NOMO-1 treated with dmso at 0.1 percent for 144 hours (cell line): ENCODE measurements around the gene RHBDD1.
"Not testable (repeated sequence)": the region's sequence is repeated elsewhere in the genome, so short reads cannot be mapped to it uniquely, and the experiment has no call there.

Experiments used
- DNase-seq: peaks from one replicate; lab custom pipeline; 2025; ENCODE audit not compliant: unreplicated experiment; lab: John Stamatoyannopoulos, UW

The RHBDD1 gene

DNA sequence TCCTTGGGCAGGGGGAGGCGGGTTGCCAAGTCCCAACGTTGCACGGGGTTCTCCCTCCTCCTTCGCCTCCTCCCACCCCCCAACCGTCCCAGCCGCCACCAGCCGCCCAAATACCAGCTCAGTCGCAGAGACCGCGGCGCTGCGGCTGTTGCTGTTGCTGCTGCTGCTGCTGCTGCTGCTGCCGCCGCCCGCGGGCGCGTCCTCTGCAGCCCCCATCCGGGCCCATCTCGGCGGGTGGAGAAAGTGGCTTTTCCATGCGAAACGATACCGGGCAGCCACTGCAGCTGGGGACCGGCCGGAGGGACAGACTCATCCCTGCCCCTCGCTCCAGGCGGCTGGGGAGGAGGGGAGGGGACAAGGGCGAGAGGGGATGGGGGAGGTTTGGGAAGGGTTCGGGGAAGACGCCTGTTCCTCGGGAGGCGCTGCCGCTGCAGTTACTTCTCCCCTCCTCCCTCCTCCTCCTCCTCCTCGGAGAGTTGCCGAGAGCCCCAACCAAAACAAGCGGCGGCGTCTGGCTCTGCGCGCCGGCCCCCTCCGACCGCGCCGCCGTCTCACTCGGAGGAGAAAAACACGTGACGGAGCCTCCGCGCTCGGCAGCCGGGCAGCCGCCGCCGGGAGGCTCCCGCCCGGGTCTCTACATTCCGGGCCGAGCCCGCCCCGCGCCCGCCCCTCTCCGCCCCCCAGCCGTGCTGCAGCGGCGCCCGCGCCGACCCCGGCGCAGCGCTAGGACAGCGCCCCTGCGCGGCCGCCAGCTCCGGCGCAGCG, 36.5 kb upstream of the RHBDD1 start, which contains the start of gene IRS1:
IRS1 (minus strand) TSS at position 610 of the 765 bp plus-strand sequence. CDS start 1,082 bp downstream, outside the sequence.
- peak; percentile 24 for DNase-seq

DNA sequence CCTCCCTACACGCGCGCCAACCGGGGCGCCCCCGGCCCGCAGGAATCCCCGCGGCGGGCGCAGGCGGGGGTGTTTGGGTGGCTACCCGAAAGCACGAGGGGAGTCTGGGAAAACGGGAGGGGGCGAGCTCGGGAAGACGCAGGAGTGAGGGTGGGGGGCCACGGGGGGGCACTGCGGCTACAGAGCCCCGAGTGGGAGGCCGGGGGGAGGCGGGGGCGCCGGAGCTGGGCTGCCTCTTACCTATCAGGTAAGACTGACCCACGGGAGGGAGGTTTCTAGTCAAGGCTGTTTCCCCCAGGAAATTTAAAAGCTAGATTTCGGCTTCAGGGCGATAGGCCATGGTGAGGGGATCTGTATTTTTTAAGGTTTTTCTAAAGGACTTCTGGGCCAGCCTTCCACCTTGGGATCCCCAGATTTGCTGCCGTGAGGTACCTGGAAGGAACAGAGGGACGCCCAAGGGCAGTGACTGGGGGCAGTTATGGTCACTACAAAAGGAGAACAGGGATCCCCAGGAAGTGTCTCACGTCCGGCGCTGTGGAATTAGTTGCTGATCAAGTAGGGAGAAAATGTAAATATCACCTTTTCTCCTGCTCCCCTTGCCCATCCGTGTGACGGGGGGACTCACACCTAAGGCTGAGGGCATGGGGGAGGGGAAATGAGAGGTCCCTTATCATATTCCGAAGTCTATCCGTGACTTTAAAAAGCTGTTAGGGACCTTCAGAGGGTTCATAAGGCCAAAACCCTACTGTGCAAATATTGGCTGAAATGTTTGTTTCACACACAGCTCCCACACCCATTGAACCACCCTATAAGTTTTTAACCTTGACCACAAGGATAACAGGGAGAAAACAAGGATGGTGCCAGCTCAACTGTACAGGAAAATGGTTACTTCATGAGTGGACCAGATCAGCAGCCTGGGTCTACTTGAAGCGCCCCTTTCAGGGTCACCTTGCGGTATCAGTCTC, 35.6 kb upstream of the RHBDD1 start:
- no peak for DNase-seq

DNA sequence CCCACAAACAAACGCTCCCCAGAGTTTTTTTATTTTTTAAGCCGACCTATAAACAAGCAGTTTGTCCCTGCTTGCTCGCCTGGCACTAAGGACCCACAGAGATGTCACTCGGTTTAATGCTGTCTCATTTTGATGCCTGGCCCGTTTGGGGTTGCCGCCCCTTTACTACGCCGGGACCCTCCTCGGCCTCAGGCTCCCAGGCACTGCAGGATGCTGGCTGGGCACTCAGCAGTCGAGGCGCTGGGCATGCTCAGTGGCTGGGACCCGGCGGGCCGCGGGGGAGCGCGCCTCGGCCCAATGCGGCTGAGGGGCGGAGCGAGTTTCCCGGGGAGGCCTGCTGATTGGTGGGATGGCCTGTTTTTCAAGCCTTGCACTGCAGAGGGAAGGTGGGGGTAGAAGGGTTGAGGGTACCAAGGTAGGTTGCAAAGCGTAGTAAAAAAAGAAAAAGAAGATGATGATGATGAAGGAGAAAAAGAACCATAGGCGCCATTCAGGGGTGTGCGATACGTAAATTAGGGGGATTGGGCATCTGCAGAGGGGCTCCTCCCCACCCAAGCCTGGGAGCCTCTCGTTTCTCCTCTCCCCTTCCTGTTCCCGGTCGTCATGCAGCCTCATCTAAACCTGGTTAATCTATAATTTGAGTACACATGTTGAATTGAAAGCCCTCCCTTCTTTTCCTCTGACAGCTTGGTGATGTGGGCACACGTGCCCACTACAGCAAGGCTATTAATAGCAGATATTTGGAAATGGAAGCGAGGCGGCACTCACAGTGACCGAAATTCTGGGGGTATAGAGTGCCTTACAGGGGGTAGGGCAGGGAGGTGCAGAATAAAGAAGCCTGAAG, 34.7 kb upstream of the RHBDD1 start:
- DNase-seq: no peak

DNA sequence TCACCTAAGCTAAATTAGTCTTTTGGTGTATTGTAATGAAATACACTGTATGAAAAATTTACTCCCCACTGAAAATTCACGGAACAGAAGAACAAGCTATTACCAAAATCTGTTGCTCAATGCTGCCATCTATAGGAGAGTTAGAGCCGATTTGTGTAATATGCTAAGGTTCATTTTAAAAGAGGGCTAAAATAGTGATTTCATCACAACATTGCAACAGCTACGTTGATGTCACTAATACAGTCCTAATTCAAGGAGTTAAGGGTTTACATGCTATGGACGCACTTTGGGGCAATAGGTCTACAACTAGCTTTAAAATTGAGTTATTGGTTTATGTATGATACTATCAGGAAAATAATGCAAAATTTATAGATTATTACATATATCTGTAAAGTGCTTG, 33.3 kb upstream of the RHBDD1 start:
- DNase-seq: peak; percentile 43

- no peak for DNase-seq
Observed at GRCh38 chr2:226803410-226803809, 32.4 kb upstream of the RHBDD1 start.

DNA sequence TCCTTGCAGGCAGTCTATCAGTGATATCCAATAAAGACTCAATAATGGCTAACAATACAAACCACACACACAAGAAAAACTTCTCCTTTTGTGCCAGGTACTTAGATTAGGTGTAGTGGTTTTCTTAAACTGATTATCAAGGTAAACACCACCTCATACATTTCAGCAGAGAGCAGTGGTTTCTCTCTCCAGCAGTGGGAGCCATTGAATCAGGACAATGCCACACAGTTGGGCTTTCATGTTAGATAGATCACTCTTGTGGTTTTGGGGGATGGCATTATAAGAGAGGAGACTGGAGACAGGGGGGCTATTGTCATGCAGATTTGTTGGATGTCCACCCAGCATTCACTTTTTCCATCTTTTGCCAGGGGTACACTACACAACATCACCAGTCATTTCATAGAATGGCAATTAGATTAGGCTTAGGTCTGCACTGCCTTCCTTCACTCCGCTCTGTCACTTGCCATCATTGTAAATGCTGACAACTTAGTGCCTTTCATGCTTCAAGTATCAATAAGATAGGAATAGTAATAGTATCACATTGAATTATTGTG, 22.6 kb upstream of the RHBDD1 start:
- DNase-seq: no peak

DNA sequence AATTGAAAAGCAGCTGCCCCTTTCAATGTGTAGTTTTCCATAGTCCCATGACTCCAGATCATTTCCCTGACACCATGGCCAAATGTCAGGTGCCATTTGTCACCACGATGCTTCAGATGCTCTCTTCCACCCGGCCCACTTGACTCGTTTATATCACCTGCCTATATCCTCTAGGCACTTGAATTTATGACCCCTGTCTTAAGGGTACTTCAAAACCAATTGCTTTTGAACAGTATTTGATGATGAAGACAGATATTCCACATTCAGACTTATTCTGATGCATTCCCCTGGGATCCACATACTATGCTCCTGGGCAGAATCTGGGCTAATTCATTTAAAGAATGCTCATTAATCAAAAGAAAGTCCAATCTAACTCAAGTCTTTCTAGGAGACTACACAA, 16.9 kb upstream of the RHBDD1 start:
- DNase-seq: no peak

DNA sequence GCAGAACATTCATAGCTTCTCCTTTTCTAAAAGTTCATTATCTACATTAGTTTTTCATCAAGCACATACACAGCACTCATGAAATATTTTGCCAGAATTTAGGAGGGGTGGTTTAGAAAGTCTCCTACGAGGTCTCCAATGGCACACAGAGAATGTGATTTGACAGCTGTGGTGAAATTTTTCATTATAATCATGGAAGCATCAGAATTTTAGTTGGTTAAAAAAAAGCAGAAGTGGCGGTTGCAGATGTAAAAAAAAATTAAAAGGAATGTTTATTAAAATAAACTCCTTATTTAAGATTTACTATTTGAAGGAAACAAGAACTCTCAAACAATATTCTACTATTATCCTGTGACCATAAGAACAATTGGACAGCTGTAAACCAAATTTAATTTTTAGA, 10.8 kb upstream of the RHBDD1 start:
- no peak for DNase-seq

- DNase-seq: no peak
Observed at GRCh38 chr2:226828191-226828590, 7.7 kb upstream of the RHBDD1 start.

- DNase-seq: no peak
Observed at GRCh38 chr2:226829721-226830631, 5.9 kb upstream of the RHBDD1 start.

GRCh38 chr2:226831266-226831665, 4.6 kb upstream of the RHBDD1 start:
- no peak for DNase-seq

- DNase-seq: no peak
Observed at GRCh38 chr2:226832061-226832460, 3.8 kb upstream of the RHBDD1 start.

GRCh38 chr2:226834880-226835279, 974 bp upstream of the RHBDD1 start:
- DNase-seq: not testable (repeated sequence)

DNA sequence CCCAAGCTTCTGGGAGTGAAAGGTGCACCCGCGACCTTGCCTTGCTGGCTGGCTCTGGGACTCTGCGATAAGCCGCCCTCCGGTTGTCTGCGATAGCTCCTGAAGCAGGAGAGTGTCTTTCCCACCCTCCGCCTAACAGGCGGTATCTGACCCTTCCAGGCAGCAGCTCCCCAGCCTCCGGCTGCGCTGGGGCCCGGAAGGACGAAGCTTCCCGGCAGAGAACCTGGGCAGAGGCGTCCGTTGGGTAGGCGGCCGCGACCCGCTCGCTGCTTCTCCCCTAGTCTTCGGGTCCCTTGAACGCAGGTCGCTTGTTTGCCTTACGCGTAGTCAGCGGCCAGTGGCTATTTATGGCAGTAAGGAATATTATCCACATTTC, 446 bp upstream of the RHBDD1 start:
- DNase-seq: no peak

DNA sequence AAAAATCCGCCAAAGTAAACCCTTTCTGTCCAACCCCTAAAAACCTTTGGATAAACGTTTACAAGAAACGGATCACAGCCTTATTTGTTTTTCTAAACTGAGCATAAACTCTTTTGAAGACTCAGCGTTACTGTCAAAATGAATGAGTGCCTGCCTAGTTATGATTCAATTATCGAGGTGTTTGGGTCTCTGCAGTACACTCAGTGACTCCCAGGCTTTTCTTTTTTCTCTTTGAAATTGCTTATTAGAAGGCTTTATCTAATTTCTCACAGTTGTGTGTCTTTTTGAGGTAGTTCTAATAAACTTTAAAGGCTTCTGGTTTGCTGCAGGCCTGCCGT, 663 bp downstream of the RHBDD1 start:
- no peak for DNase-seq

DNA sequence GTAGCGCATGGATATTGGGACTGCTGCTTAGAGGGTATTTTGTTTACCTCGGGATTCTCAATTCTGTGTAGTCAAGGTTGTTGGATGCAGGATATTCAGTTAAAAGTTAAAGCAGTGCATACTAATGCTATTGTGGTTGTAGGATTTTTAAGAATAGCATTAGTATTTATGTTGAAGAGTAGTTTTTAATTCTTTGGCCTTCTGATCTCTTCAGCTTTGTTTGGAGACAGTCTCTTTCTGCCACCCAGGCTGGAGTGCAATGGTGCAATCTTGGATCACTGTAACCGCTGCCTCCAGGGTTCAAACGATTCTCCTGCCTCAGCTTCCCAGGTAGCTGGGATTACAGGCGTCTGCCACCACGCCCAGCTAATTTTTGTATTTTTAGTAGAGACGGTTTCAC, 1.5 kb downstream of the RHBDD1 start:
- DNase-seq: no peak

DNA sequence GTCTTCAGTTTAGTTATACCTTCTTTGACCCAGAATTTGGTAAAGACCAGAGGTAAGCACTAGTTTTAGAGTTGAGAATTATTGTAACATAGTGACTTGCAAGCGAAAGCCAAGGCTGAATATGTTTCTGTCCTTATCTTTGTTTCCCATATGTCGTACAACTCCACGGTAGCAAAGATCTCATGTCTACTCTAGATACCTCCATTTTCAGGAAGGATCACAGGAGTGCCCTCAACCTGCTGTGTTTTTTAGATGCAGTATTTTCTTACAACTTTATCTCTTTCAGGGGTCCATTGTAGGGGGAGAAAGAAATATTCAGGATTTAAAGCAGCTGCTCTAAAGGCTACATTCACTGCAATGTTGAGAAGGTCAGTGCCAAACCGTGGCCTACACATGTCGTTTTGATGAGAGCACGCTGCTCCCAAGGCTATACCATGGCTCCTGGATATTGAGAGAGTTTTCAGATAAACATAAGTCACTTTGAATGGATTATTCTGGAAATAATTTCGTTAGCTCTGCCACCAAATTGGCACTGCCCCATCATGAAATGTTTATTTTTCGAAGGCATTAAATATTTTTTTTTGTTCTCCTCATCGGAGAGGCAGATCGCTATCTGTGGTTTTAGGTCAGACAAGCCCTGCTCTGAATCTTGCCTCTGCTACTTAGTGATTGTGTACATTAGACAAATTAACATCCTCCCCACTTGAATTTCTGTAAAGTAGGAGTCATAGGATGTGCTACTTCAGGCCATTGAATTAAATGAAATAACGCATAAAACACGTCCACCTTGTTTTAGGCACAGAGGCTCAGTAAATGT, 2.1 kb downstream of the RHBDD1 start:
- DNase-seq: no peak

DNA sequence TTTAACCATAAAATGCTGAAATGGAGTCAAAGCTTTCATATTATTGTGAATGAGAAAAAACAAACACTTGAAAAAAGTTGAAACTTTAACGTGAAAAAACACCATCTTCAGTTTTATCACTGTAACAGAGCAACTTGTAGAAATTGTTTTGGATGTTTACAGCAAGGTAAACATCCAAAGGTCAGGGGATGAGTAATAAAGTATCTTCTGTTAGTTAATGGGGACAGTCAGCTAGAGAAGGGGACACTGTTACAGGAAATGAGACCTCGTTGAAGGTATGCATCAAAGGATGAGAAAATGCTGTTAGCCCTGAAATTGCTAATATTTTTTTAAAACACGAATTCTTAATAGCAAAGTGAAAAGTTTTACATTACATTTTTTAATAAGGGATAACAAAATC, 2.9 kb downstream of the RHBDD1 start:
- DNase-seq: no peak

DNA sequence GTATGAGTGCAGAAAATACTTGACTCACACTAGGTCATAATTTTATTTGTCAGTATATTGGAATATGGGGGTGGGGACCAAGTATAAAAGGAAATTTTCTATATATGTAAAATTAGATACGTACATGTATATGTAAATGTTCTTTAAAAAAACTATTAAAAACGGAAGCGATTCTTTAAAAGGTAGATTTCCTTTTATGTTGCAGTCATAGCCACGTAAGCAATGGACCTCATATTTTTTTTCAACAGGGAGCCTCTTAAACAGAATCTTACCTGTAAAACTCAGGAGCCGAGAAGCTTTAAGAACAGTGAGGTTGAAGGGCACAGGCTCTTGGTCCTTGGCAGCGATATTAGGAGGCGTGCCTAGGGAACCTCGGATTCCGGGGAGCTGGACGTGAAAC, 3.3 kb downstream of the RHBDD1 start:
- DNase-seq: no peak
